Activated naive CD4-positive, alpha-beta T cell treated with anti-CD3 and anti-CD28 coated beads for 36 hours (primary cell): Measurements from ENCODE around the gene PLA2G2E. TPM values are rescaled to one million over a fixed set of nuclear protein-coding genes. Genes with fewer than 3 reads are reported as not detected.

ENCODE experiments used
- CTCF ChIA-PET: fragments of 350-600 bp; sonication (Branson Sonifier 250); formaldehyde crosslinking; loops from one replicate; lab custom pipeline; 2021; ENCODE audit warnings: antibody characterized with exemption; lab: Charles Lee
- DNase-seq: peaks from one replicate; pipeline ENCODE4 v3.0.0-alpha.2; 2020
- H3K27ac Mint-ChIP-seq: one replicate; pipeline ENCODE4 v1.8.0; 2021; ENCODE audit warnings: mild to moderate bottlenecking, mixed read lengths
- H3K27me3 Mint-ChIP-seq: one replicate; pipeline ENCODE4 v1.8.0; 2021; ENCODE audit warnings: low read depth, mixed read lengths
- H3K36me3 Mint-ChIP-seq: one replicate; pipeline ENCODE4 v1.8.0; 2021; ENCODE audit warnings: low read depth, mixed read lengths
- H3K4me1 Mint-ChIP-seq: one replicate; pipeline ENCODE4 v1.8.0; 2021; ENCODE audit warnings: low read depth, mixed read lengths
- H3K4me3 Mint-ChIP-seq: one replicate; pipeline ENCODE4 v1.8.0; 2021; ENCODE audit warnings: mild to moderate bottlenecking, moderate library complexity, mixed read lengths
- H3K9me3 Mint-ChIP-seq: one replicate; pipeline ENCODE4 v1.8.0; 2021; ENCODE audit warnings: mixed read lengths
- intact Hi-C: fragments of 100-400 bp; cut with micrococcal nuclease; formaldehyde crosslinking; loops from one replicate; pipeline ENCODE4 v1.15.1; 2023
- total RNA-seq, 2 experiments: library from RNA; stranded (reverse); gene quantifications; one replicate each; pipeline ENCODE4 v1.2.3, GENCODE V29; 2021

PLA2G2E gene
- total RNA-seq, result not detected

GRCh38 chr1:19923137-19923952 lies at the start of gene PLA2G2E:
TSS of gene PLA2G2E (minus strand) at chr1:19923617. CDS start at chr1:19923559, 58 bp downstream.
- Mint-ChIP-seq H3K4me3 (no peak within 1 kb of the TSS), H3K27ac (no peak within 1 kb of the TSS), H3K36me3 (no peaks in the 10 kb centered on the region), H3K4me1 (no peaks in the 10 kb centered on the region), H3K9me3 (no peaks in the 10 kb centered on the region), H3K27me3 (peaks cover 2% of the 10 kb centered on the region)
- intact Hi-C loops, result no loop called here
- no peak for DNase-seq
- CTCF ChIA-PET, result no interaction called here

- no peak overlapping the region for H3K27ac Mint-ChIP-seq
- no peak overlapping the region for H3K4me3 Mint-ChIP-seq
- intact Hi-C loops, result no loop called here
- no peak for DNase-seq
- CTCF ChIA-PET, result no interaction called here
- H3K36me3 Mint-ChIP-seq, result no peaks in the 10 kb centered on the region
- no peaks in the 10 kb centered on the region for H3K4me1 Mint-ChIP-seq
- peaks cover 8% of the 10 kb centered on the region for H3K27me3 Mint-ChIP-seq
- no peaks in the 10 kb centered on the region for H3K9me3 Mint-ChIP-seq
Observed at GRCh38 chr1:19971664-19972063, 48.2 kb upstream of the PLA2G2E start.

GRCh38 chr1:19969898-19970660 lies 46.7 kb upstream of the PLA2G2E start:
- intact Hi-C loops, result no loop called here
- Mint-ChIP-seq H3K27ac (no peak overlapping the region), H3K9me3 (no peaks in the 10 kb centered on the region), H3K4me3 (no peak overlapping the region), H3K4me1 (no peaks in the 10 kb centered on the region), H3K36me3 (no peaks in the 10 kb centered on the region), H3K27me3 (peaks cover 7% of the 10 kb centered on the region)
- CTCF ChIA-PET, result interaction anchor here (1.2 kb wide), 1 partner anchor 182 kb away, joined by 3 read pairs; no protein-coding TSS in a partner anchor
- DNase-seq, result no peak

GRCh38 chr1:19967808-19968207 lies 44.4 kb upstream of the PLA2G2E start:
- CTCF ChIA-PET, result no interaction called here
- no peaks in the 10 kb centered on the region for H3K36me3 Mint-ChIP-seq
- H3K4me1 Mint-ChIP-seq, result no peaks in the 10 kb centered on the region
- intact Hi-C loops, result no loop called here
- no peak for DNase-seq
- peaks cover 16% of the 10 kb centered on the region for H3K27me3 Mint-ChIP-seq
- no peaks in the 10 kb centered on the region for H3K9me3 Mint-ChIP-seq
- H3K27ac Mint-ChIP-seq, result no peak overlapping the region
- H3K4me3 Mint-ChIP-seq, result no peak overlapping the region

GRCh38 chr1:19964542-19964941 lies 41.1 kb upstream of the PLA2G2E start:
- peaks cover 23% of the 10 kb centered on the region for H3K27me3 Mint-ChIP-seq
- H3K27ac Mint-ChIP-seq, result no peak overlapping the region
- DNase-seq, result no peak
- intact Hi-C loops, result no loop called here
- CTCF ChIA-PET, result no interaction called here
- H3K9me3 Mint-ChIP-seq, result no peaks in the 10 kb centered on the region
- no peaks in the 10 kb centered on the region for H3K36me3 Mint-ChIP-seq
- H3K4me3 Mint-ChIP-seq, result no peak overlapping the region
- no peaks in the 10 kb centered on the region for H3K4me1 Mint-ChIP-seq

GRCh38 chr1:19963636-19964035 lies 40.2 kb upstream of the PLA2G2E start:
- no peak for DNase-seq
- Mint-ChIP-seq H3K4me3 (no peak overlapping the region), H3K4me1 (no peaks in the 10 kb centered on the region), H3K27ac (no peak overlapping the region), H3K36me3 (no peaks in the 10 kb centered on the region), H3K9me3 (no peaks in the 10 kb centered on the region), H3K27me3 (peaks cover 20% of the 10 kb centered on the region)
- CTCF ChIA-PET, result no interaction called here
- intact Hi-C loops, result no loop called here

GRCh38 chr1:19960591-19960990 lies 37.2 kb upstream of the PLA2G2E start:
- H3K9me3 Mint-ChIP-seq, result no peaks in the 10 kb centered on the region
- DNase-seq, result no peak
- no peak overlapping the region for H3K27ac Mint-ChIP-seq
- H3K27me3 Mint-ChIP-seq, result peaks cover 21% of the 10 kb centered on the region
- intact Hi-C loops, result no loop called here
- no peak overlapping the region for H3K4me3 Mint-ChIP-seq
- no peaks in the 10 kb centered on the region for H3K4me1 Mint-ChIP-seq
- CTCF ChIA-PET, result no interaction called here
- H3K36me3 Mint-ChIP-seq, result no peaks in the 10 kb centered on the region

- H3K27me3 Mint-ChIP-seq, result peaks cover 29% of the 10 kb centered on the region
- H3K27ac Mint-ChIP-seq, result no peak overlapping the region
- intact Hi-C loops, result no loop called here
- H3K36me3 Mint-ChIP-seq, result no peaks in the 10 kb centered on the region
- CTCF ChIA-PET, result no interaction called here
- H3K4me1 Mint-ChIP-seq, result no peaks in the 10 kb centered on the region
- DNase-seq, result no peak
- no peaks in the 10 kb centered on the region for H3K9me3 Mint-ChIP-seq
- H3K4me3 Mint-ChIP-seq, result no peak overlapping the region
Observed at GRCh38 chr1:19957779-19958178, 34.4 kb upstream of the PLA2G2E start.

- Mint-ChIP-seq H3K4me3 (no peak overlapping the region), H3K4me1 (no peaks in the 10 kb centered on the region), H3K27me3 (peaks cover 27% of the 10 kb centered on the region), H3K9me3 (no peaks in the 10 kb centered on the region), H3K36me3 (no peaks in the 10 kb centered on the region), H3K27ac (no peak overlapping the region)
- intact Hi-C loops, result no loop called here
- DNase-seq, result no peak
- CTCF ChIA-PET, result no interaction called here
Observed at GRCh38 chr1:19955534-19956170, 32.2 kb upstream of the PLA2G2E start.

GRCh38 chr1:19954059-19954458 lies 30.6 kb upstream of the PLA2G2E start:
- Mint-ChIP-seq H3K9me3 (no peaks in the 10 kb centered on the region), H3K36me3 (no peaks in the 10 kb centered on the region), H3K27me3 (peaks cover 28% of the 10 kb centered on the region), H3K4me1 (no peaks in the 10 kb centered on the region), H3K4me3 (no peak overlapping the region), H3K27ac (no peak overlapping the region)
- CTCF ChIA-PET, result no interaction called here
- intact Hi-C loops, result no loop called here
- DNase-seq, result no peak

- no peaks in the 10 kb centered on the region for H3K4me1 Mint-ChIP-seq
- no peak overlapping the region for H3K4me3 Mint-ChIP-seq
- CTCF ChIA-PET, result no interaction called here
- H3K27me3 Mint-ChIP-seq, result peaks cover 22% of the 10 kb centered on the region
- intact Hi-C loops, result no loop called here
- H3K36me3 Mint-ChIP-seq, result no peaks in the 10 kb centered on the region
- DNase-seq, result no peak
- no peak overlapping the region for H3K27ac Mint-ChIP-seq
- H3K9me3 Mint-ChIP-seq, result no peaks in the 10 kb centered on the region
Observed at GRCh38 chr1:19949016-19949415, 25.6 kb upstream of the PLA2G2E start.

- no peaks in the 10 kb centered on the region for H3K4me1 Mint-ChIP-seq
- H3K27ac Mint-ChIP-seq, result no peak overlapping the region
- intact Hi-C loops, result no loop called here
- H3K36me3 Mint-ChIP-seq, result no peaks in the 10 kb centered on the region
- H3K9me3 Mint-ChIP-seq, result no peaks in the 10 kb centered on the region
- no peak overlapping the region for H3K4me3 Mint-ChIP-seq
- no peak for DNase-seq
- H3K27me3 Mint-ChIP-seq, result peaks cover 19% of the 10 kb centered on the region
- CTCF ChIA-PET, result no interaction called here
Observed at GRCh38 chr1:19946971-19947370, 23.6 kb upstream of the PLA2G2E start.
